ENCODE results near the gene TRPM8. TPM values are rescaled to one million over a fixed set of nuclear protein-coding genes. Genes with fewer than 3 reads are reported as not detected.
"Not testable (repeated sequence)": the region's sequence is repeated elsewhere in the genome, so short reads cannot be mapped to it uniquely, and the experiment has no call there.

The TRPM8 gene
- total RNA-seq, 6 experiments from 2014 or later = 23.9 to 99.5 (median 48.6) TPM

DNA sequence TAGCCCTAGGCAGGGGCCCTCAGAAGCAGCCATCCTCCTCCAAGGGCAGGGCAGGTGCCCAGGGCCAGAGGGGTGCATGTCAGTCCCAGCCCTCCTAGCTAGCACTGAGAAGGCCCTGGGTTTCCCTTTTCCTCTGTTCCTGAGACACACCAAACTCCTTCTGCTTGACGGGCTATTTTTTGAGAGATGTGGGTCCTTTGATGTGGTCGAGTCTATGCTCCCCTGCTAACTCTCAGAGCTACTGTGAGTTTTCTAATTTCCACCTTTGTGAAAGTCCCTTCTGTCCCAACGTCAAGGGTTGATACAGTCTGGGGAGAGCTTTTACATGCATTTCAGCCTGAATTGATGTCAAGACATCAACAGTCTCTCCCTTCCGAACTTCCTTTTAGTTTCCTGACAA is 51.4 kb downstream of the TRPM8 start:
- ATAC-seq = no peak
- Histone ChIP-seq H3K4me3 (no peak overlapping the region), H3K36me3 (no peaks in the 10 kb centered on the region), H3K9me3 (no peaks in the 10 kb centered on the region), H3K27ac (no peak overlapping the region), H3K4me1 (peaks cover 0 to 18% (median 0%) of the 10 kb centered on the region in 4 donors), H3K27me3 (no peaks in the 10 kb centered on the region)
- WGBS (ENCODE audit: insufficient coverage, low coverage, low lambda C conversion rate, missing lambda C conversion rate) = 71% methylated on average over 4 of the region's 4 CpGs
- intact Hi-C loops (cut with DNase I) = no loop called here
- TF ChIP-seq POLR2A (IDR thresholded peaks at IDR 0.05) = no peak
- no peak for TF ChIP-seq CTCF (IDR thresholded peaks at IDR 0.05)
- no peak for DNase-seq

- H3K4me3 ChIP-seq; DNase-seq; H3K27ac ChIP-seq; intact Hi-C loops (cut with DNase I); H3K27me3 ChIP-seq; H3K9me3 ChIP-seq; H3K36me3 ChIP-seq; ATAC-seq: not testable (repeated sequence)
- peaks cover 0 to 40% (median 11%) of the 10 kb centered on the region in 4 donors for H3K4me1 ChIP-seq
- no CpG with 5 or more reads among the region's 29 CpGs for WGBS (ENCODE audit: insufficient coverage, low coverage, low lambda C conversion rate, missing lambda C conversion rate)
Measured at GRCh38 chr2:233972460-233972859, 55.3 kb downstream of the TRPM8 start.

- intact Hi-C loops (cut with DNase I) = no loop called here
Measured at GRCh38 chr2:233972941-233973575, 55.9 kb downstream of the TRPM8 start.

GRCh38 chr2:233973786-233974185 is 56.6 kb downstream of the TRPM8 start:
- Histone ChIP-seq H3K4me1 (peaks cover 0 to 51% (median 11%) of the 10 kb centered on the region in 4 donors), H3K27ac (peak overlapping the region; percentile 0 to 75 (median 1)), H3K4me3 (no peak overlapping the region), H3K9me3 (no peaks in the 10 kb centered on the region), H3K36me3 (no peaks in the 10 kb centered on the region), H3K27me3 (no peaks in the 10 kb centered on the region)
- 86% methylated on average over 6 of the region's 6 CpGs for WGBS (ENCODE audit: insufficient coverage, low coverage, low lambda C conversion rate, missing lambda C conversion rate)
- ATAC-seq (no peak), DNase-seq (no peak)
- intact Hi-C loops (cut with DNase I) = no loop called here
- TF ChIP-seq POLR2A (IDR thresholded peaks at IDR 0.05) = no peak
- TF ChIP-seq CTCF (IDR thresholded peaks at IDR 0.05) = no peak

More at GRCh38 chr2:233972941-233973575, 55.9 kb downstream of the TRPM8 start:
- Histone ChIP-seq H3K4me3 (no peak overlapping the region), H3K4me1 (peaks cover 0 to 45% (median 11%) of the 10 kb centered on the region in 4 donors), H3K9me3 (no peaks in the 10 kb centered on the region), H3K36me3 (no peaks in the 10 kb centered on the region), H3K27ac (peak overlapping the region in 2 of 3 donors; percentile 0 to 75), H3K27me3 (no peaks in the 10 kb centered on the region)
- DNase-seq (peak in 1 of 3 donors; percentile 48), ATAC-seq (peak in 3 of 4 donors; percentile 15 to 49 (median 36))
- TF ChIP-seq POLR2A (IDR thresholded peaks at IDR 0.05) (no peak), CTCF (IDR thresholded peaks at IDR 0.05) (no peak)
- WGBS (ENCODE audit: insufficient coverage, low coverage, low lambda C conversion rate, missing lambda C conversion rate) = 61% methylated on average over 6 of the region's 13 CpGs

GRCh38 chr2:233974530-233975071 is 57.4 kb downstream of the TRPM8 start:
- H3K4me1 ChIP-seq = peaks cover 0 to 55% (median 11%) of the 10 kb centered on the region in 4 donors
- peak; percentile 41 to 77 (median 52) for ATAC-seq
- no peaks in the 10 kb centered on the region for H3K27me3 ChIP-seq
- H3K36me3 ChIP-seq = no peaks in the 10 kb centered on the region
- H3K4me3 ChIP-seq = no peak overlapping the region
- H3K9me3 ChIP-seq = no peaks in the 10 kb centered on the region
- intact Hi-C loops (cut with DNase I) = no loop called here
- whole genome bisulfite sequencing (ENCODE audit: insufficient coverage, low coverage, low lambda C conversion rate, missing lambda C conversion rate) = 33% methylated on average over 3 of the region's 4 CpGs
- peak; percentile 88 to 89 (median 88) for DNase-seq
- TF ChIP-seq CTCF (IDR thresholded peaks at IDR 0.05) (no peak), POLR2A (IDR thresholded peaks at IDR 0.05) (no peak)
- peak overlapping the region; percentile 1 to 75 (median 40) for H3K27ac ChIP-seq

Measured in right lobe of liver (tissue), 6 donors.